Endodermal cell (in vitro differentiated cells): ENCODE data around the gene ETNK1. TPM values are rescaled to one million over a fixed set of nuclear protein-coding genes. Genes with fewer than 3 reads are reported as not detected.
A peak's percentile ranks its signal among the peaks of the same experiment; 100 is the strongest.

Experiments used
- DNase-seq: peaks from one replicate; pipeline ENCODE4 v3.0.0-alpha.2; 2017
- H3K27ac ChIP-seq: 2 replicates; pipeline ENCODE4 v1.5.1; 2013; ENCODE audit warnings: mild to moderate bottlenecking, low read depth, low read length, moderate library complexity
- H3K27me3 ChIP-seq: 2 replicates; pipeline ENCODE4 v1.6.1; 2013; ENCODE audit warnings: mild to moderate bottlenecking, low read length, moderate library complexity; ENCODE audit not compliant: insufficient read depth, control insufficient read depth, poor library complexity, severe bottlenecking
- H3K36me3 ChIP-seq: 2 replicates; pipeline ENCODE4 v1.7.0; 2013; ENCODE audit warnings: mild to moderate bottlenecking, low read length, moderate library complexity; ENCODE audit not compliant: control insufficient read depth, insufficient read depth
- H3K4me1 ChIP-seq: one replicate; pipeline ENCODE4 v1.7.0; 2013; ENCODE audit warnings: low read length; ENCODE audit not compliant: control insufficient read depth, insufficient read depth
- H3K4me3 ChIP-seq: 2 replicates; pipeline ENCODE4 v1.5.1; 2013; ENCODE audit warnings: mild to moderate bottlenecking, low read length, moderate library complexity
- H3K9ac ChIP-seq: 2 replicates; pipeline ENCODE4 v1.6.1; 2013; ENCODE audit warnings: mild to moderate bottlenecking, low read length, moderate library complexity; ENCODE audit not compliant: poor library complexity, severe bottlenecking; ENCODE audit errors: extremely low read depth
- H3K9me3 ChIP-seq: 2 replicates; pipeline ENCODE4 v1.6.1; 2013; ENCODE audit warnings: mild to moderate bottlenecking, low read length, moderate library complexity; ENCODE audit not compliant: control insufficient read depth
- H3K27ac Mint-ChIP-seq: 2 replicates; pipeline ENCODE4 v1.8.0; 2020; ENCODE audit warnings: mixed read lengths
- H3K27me3 Mint-ChIP-seq: 2 replicates; pipeline ENCODE4 v1.8.0; 2021; ENCODE audit warnings: mild to moderate bottlenecking, mixed read lengths; ENCODE audit not compliant: insufficient read depth
- H3K36me3 Mint-ChIP-seq: 2 replicates; pipeline ENCODE4 v1.8.0; 2020; ENCODE audit warnings: low read depth, mixed read lengths
- H3K4me1 Mint-ChIP-seq: 2 replicates; pipeline ENCODE4 v1.8.0; 2020; ENCODE audit warnings: mixed read lengths
- H3K4me3 Mint-ChIP-seq: 2 replicates; pipeline ENCODE4 v1.8.0; 2020; ENCODE audit warnings: mild to moderate bottlenecking, moderate library complexity, mixed read lengths
- H3K9me3 Mint-ChIP-seq: 2 replicates; pipeline ENCODE4 v1.8.0; 2020; ENCODE audit warnings: mild to moderate bottlenecking, mixed read lengths
- CTCF ChIP-seq: fragments of 200-600 bp; sonication (generic); conservative IDR thresholded peaks from 2 replicates; pipeline ENCODE4 v1.5.0; 2021; ENCODE audit warnings: antibody characterized with exemption, mild to moderate bottlenecking
- WGBS, 2 experiments: methylation state at CpG; one replicate each; pipeline versions ENCODE4 v1.1.5 to v1.1.7; 2013; ENCODE audit warnings: missing lambda C conversion rate in 2 of 2, mixed read lengths in 1 of 2; ENCODE audit not compliant: insufficient coverage in 1 of 2, insufficient read length in 1 of 2; 5-methylcytosine and 5-hydroxymethylcytosine counted together
- total RNA-seq, 2 donors: library from RNA; stranded (reverse); fragmentation: NEBNext Ultra II Directional in 1 of 2; extraction: Animal tissue kit (Norgen Biotek cat#: 25700) in 1 of 2; gene quantifications; 2 replicates in 1 of 2; 3 replicates in 1 of 2; pipeline ENCODE4 v1.2.1, GENCODE V29; 2021

The ETNK1 gene
- total RNA-seq, 2 donors from 2014 or later, result 84.9 to 187 TPM

GRCh38 chr12:22634883-22635282 is 9.9 kb downstream of the ETNK1 start:
- DNase-seq, result no peak
- H3K27ac Mint-ChIP-seq, result no peak overlapping the region
- no peaks in the 10 kb centered on the region for H3K9me3 Mint-ChIP-seq
- Histone ChIP-seq H3K9ac (no peak overlapping the region), H3K27ac (no peak overlapping the region), H3K27me3 (no peaks in the 10 kb centered on the region), H3K4me3 (no peak overlapping the region), H3K4me1 (peaks cover 5% of the 10 kb centered on the region), H3K36me3 (peaks cover 28% of the 10 kb centered on the region), H3K9me3 (no peaks in the 10 kb centered on the region)
- H3K4me3 Mint-ChIP-seq, result no peak overlapping the region
- H3K4me1 Mint-ChIP-seq, result peaks cover 14% of the 10 kb centered on the region
- WGBS, 2 experiments, result 96 to 100% methylated on average over 2 to 3 of the region's 3 CpGs
- H3K27me3 Mint-ChIP-seq, result no peaks in the 10 kb centered on the region
- TF ChIP-seq CTCF, result no peak
- H3K36me3 Mint-ChIP-seq, result peaks cover 45% of the 10 kb centered on the region

- TF ChIP-seq CTCF, result no peak
- Mint-ChIP-seq H3K27me3 (no peaks in the 10 kb centered on the region), H3K4me3 (no peak overlapping the region), H3K36me3 (peaks cover 40% of the 10 kb centered on the region), H3K9me3 (no peaks in the 10 kb centered on the region), H3K4me1 (peaks cover 14% of the 10 kb centered on the region), H3K27ac (peak overlapping the region; percentile 15)
- H3K9me3 ChIP-seq, result no peaks in the 10 kb centered on the region
- H3K4me3 ChIP-seq, result no peak overlapping the region
- no peak overlapping the region for H3K9ac ChIP-seq
- no peak overlapping the region for H3K27ac ChIP-seq
- DNase-seq, result no peak
- H3K36me3 ChIP-seq, result peaks cover 25% of the 10 kb centered on the region
- no peaks in the 10 kb centered on the region for H3K27me3 ChIP-seq
- 83% methylated on average over 1 of the region's 1 CpG for WGBS, 2 experiments
- H3K4me1 ChIP-seq, result peaks cover 5% of the 10 kb centered on the region
Observed at GRCh38 chr12:22635812-22636211, 10.8 kb downstream of the ETNK1 start.

- Mint-ChIP-seq H3K36me3 (peaks cover 18% of the 10 kb centered on the region), H3K9me3 (no peaks in the 10 kb centered on the region), H3K27ac (peak overlapping the region; percentile 77), H3K4me3 (no peak overlapping the region), H3K4me1 (peaks cover 10% of the 10 kb centered on the region), H3K27me3 (no peaks in the 10 kb centered on the region)
- WGBS, 2 experiments, result 83 to 96% methylated on average over 1 to 2 of the region's 2 CpGs
- Histone ChIP-seq H3K9me3 (no peaks in the 10 kb centered on the region), H3K9ac (no peak overlapping the region), H3K4me3 (no peak overlapping the region), H3K36me3 (peaks cover 11% of the 10 kb centered on the region), H3K27me3 (no peaks in the 10 kb centered on the region), H3K4me1 (no peaks in the 10 kb centered on the region), H3K27ac (no peak overlapping the region)
- DNase-seq, result no peak
- no peak for TF ChIP-seq CTCF
Observed at GRCh38 chr12:22640851-22641250, 15.9 kb downstream of the ETNK1 start.
